HG02981 (cell line): ENCODE measurements around the gene GJB3.
"Not testable (repeated sequence)": the region's sequence is repeated elsewhere in the genome, so short reads cannot be mapped to it uniquely, and the experiment has no call there.

Experiments
- ATAC-seq: cut with Tn5 transposase; IDR thresholded peaks from one replicate; pipeline ENCODE4 v1.9.1; 2021; ENCODE audit warnings: mild to moderate bottlenecking, moderate library complexity; ENCODE audit not compliant: unreplicated experiment

Gene GJB3

DNA sequence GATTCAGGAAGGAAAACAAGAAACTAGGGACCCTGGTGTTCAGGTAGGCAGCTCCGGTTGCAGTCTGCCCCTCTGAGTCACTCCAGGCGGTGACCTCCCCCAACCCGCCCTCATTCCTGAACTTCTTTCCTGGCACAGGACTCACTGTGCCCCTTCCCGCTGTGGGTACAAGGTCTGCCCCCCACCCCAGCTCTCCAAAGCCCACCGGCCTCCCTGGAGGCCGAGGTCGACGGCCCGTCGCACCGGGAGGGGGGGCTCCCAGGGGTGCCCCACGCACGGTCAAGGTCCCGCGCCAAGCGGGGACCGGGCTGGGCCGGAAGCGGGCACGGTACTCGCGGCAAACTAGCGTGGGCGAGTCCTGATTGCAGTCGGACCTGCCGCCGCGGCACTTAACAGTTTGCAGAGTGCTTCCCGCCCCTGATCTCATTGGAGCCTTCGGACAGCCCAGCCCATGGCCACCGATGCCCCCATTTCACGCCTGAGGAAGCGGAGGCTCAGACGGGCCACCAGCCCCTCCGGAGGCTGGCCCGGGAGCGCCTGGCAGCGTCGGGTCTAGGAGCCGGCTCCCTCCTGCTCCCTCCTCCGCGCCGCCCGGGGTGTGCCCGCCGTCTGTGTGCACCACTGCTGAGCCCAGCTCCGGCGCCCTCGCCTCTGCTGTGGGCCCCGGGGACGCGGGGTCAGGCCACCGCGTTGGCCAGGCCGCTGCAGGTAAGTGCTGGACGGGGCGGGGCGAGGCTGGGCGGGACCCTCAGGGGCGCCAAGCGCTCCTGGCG, at the start of gene GJB3:
GJB3 (plus strand) TSS at position 144 of the 773 bp plus-strand sequence. CDS start 3,549 bp downstream, outside the sequence.
- no peak for ATAC-seq

DNA sequence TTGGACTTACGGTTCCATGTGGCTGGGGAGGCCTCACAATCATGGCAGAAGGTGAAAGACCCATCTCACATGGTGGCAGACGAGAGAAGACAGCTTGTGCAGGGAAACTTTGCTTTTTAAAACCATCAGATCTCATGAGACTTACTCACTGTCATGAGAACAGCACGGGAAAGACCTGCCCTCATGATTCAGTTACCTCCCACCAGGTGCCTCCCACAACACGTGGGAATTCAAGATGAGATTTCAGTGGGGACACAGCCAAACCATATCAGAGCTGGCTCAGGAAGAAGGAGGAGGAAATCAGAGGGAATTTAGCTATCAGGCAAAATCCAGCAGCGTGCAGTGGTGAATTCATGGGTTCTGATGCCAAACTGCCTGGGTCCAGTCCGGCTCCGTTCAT, 48.2 kb upstream of the GJB3 start:
- ATAC-seq = not testable (repeated sequence)

DNA sequence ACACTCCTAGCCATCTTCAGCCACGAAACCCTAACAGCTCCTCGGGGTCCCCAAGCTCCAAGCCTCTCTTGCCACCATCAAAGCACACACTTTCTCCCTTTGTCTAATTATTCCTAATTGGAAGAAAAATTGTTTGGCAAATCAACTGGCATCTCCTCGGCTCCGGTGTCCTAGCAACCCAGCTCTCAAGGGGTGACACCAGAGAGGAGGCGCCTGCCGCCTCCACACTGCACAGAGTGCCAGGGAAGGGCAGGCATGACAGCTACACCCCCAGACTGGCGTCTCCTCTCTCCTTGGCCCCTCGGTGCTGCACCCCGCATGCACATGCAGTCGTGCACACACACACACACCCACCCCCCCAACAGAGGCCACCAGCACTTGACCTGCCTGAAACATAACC, 44.3 kb upstream of the GJB3 start:
- no peak for ATAC-seq

DNA sequence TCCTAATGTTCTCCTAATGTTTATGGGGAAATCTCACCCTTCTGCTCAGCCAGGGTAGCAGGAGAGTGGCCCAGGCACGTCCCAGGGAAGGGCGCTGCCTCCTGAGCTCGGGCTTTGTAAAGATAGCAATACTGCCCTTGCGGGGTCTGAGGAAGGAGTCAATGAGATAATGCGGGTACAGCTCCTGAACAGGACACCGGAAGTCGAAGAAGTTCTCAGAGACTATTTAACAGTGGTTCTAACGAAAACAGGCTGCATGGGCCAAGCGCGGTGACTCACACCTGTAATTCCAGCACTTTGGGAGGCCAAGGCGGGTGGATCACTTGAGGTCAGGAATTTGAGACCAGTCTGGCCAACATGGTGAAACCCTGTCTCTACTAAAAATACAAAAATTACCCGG, 43.8 kb upstream of the GJB3 start:
- not testable (repeated sequence) for ATAC-seq

DNA sequence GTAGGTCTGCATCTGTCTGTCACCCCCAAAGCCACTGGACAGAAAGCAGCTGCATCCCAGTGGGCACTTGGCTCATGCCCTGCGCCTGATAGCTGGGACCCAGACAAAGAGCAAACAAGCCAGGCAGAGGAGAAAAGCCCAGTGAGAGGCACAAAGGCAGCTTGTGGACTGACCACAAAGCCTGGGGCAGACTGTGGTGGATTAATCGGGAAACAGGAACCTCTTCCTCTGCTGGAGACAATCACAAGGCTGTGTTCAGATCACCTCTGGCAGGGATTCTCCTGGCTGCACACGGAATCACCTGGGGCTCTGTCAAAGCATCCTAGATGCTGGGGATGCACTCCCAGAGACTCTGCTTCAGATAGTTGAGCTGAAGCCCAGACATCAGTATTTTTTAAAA, 41.4 kb upstream of the GJB3 start:
- ATAC-seq = no peak

DNA sequence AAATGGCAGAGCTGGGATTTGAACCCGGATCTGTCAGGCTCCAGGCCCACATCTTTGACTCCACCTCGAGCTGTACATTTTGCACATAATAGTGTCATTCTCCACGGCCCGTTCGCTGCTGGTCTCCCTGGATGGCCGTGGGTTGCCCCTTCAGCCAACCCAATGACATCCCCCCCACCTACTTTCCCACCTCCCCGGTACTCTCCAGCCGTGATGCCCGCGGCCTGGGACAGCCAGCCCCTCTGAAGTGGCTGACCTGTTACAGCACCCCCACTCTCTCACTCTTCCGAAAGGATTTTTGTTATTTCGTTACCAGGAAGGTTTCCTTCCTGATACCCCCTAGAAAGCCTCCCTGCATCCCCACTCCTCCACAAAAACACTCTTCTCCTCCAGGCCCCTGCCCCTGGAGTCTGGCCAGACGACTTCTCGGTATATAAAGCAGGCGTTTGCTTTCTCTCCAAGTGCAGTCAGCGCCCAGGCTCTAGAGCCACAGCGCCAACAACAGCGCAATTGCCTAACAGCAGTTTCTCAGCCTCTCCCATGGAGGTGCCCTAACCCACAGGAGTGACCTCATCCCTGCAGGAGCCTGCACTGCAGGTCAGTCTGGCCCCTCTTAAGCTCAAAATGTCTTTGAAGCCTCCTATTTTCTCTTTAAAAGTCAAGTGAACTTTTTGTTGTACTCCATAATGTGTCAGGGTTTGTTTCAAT, 40.7 kb upstream of the GJB3 start:
- no peak for ATAC-seq

DNA sequence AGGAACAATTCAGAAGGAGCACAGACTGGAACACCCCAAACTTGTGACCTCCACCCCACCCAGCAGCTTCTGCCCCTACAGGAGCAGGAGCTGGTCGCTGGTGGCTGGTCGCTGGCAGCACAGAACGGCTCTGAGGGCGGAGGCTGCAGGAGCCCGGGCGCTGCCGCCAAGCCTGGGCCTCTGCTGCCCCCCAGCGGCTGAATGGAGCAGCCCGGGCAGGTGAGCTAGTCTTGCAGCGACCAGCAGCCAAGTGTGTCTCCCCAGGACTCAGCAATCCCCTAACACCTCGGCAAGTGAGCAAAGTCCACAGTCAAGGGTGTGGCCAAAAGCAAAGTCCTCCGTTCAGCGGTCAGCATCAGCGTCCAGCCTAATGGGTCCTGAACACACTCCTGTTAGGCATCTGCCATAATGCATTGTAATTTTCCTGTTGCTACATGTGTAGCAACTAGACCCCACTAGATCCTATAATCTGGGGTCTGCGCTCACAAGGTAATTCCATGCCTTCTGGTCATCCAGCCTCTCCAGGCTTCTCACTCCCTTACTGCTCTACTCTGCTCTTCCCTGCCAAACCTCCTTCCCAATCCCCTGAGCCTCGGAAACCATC, 38.2 kb upstream of the GJB3 start:
- peak; percentile 80 for ATAC-seq

DNA sequence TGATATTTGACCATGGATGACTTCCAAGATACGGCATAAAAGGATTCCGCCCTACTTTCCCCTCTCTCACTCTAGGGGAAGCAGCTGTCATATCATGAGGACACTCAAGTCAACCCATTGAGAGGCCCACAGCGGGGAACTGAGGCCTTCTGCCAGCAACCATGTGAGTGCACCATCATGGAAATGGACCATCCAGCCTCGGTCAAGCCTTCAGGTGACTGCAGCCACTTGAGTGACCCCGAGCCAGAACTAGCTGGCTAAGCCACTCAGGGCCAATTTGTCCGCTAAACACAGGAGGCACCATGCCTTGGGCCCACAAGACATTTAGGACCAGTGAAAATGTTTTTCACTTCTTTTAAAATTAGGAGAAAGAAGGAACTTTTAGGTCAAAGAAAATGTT, 37.2 kb upstream of the GJB3 start:
- ATAC-seq = no peak

DNA sequence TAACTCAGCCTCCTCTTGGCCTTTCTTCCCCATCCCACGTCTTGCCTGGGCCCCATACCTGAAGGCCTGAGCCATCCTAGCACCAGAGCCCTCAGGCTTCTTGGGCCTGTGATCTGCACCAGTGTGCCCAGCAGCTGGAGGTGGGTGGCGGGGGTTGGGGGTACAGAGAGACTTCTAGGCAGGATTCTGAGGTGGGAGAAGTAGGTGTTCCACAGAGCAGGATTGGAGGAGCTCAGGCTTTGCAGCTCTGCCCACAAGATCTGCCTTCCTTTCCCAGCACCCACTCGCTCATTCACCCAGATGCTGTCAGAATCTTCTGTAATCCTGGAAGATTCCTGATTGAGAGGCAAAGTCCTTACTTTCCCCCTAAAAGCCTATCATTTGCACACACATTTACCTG, 36.2 kb upstream of the GJB3 start:
- no peak for ATAC-seq

DNA sequence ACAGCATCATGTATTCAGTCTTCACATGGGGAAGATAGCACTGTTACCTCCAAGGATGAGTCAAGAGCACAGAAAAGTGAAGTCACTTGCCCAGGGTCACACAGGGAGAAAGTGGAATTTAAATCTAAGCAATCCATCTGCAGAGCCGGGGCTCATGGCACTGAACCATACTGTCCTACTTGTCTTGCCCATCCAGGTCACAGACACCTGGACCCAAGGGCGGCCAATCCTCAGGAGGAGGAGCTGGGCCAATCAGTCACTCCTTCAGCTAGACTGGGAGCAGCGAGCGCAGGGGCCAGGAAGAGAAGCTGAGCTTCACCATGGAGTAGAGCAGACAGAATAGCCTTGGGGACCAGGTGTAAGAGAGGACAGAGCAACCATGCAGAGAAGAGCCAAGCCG, 35.3 kb upstream of the GJB3 start:
- ATAC-seq = no peak

DNA sequence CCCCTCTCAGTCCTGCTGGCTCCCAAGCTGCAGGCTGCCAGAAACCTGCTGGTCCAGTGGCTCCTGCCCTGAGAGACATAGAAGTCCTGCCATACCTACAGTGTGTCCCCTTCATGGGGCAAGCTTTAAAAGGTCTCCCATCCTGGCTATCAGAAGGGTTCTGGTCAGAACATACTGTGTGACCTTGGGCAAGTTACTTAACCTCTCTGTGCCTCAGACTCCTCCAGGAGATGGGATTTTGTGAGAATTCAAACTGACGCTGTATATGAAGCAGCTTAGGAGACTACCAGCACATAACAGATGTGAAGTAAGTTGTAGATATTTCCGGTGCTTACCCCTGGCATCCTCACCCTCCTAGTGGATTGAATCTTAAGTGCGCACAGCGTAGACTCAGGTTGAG, 34.9 kb upstream of the GJB3 start:
- ATAC-seq = no peak

DNA sequence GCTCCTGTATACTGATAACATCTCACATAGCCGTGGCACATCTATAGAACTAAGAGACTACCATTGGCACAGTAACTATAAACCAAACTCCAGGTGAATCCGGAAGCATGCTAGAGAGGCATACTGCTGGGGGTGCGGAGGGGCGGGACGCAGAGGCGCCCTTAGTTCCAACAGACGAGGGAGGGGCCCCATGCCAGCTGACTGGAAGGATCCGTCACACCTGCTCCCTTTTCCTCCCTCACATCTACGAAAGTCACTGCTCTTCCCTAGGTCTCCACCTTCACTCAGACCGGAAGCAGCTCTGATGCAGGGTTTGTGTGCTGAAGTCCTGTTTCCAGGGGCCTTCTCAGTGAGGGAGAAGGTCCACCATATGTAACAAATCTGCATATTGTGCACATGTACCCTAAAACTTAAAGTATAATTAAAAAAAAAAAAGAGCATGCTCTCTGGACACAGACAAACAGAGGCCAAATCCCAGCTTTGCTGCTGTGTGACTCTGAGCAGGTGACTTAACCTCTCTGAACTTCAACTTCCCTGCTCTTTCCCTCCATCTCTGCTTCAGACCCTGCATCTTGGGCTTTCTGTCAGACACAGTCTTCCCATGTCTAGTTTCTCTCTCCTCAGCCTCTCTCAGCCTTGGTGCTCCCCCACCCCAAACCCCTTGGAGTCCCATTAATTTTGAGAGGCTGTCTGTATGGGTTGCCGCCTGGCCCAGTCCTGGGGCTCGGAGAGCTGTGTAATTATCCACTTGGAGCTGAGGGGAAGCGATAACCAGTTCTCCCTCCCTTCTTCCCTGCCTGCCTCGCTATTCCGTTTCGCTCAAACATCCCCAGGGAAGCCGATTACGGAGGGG, 34.0 kb upstream of the GJB3 start:
- no peak for ATAC-seq

DNA sequence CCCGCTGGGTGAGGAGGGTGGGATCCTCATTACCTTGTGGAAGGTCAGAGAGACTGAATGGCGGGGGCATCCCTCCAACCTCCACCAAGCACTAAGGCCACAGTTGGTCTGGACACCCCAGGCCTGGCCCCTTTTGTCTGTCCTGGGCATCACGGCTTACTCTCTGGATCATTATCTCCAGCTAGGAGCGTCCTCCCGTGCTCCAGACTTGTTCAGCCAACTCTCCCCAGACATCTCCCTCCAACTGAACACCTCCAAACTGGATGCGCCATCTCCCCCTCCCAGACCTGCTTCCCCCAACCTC, 33.4 kb upstream of the GJB3 start:
- no peak for ATAC-seq

DNA sequence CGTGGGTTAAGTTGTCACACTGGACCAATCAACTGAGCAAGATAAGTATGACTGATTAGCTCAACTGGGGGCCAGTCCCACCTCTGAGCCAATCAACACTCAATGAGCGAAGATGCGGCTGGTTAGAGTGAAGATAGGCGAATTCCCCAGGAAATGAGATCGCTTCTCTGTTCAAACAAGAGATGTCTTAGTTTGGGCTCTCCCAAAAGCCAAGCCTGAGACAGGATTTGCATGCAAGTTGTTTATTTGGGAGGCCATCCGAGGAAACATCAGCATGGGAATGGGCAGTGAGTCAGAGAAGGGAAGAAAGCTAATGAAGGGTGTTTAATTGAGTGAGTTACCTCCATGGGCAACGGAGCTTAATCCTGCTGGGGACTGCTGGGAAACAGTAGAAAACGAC, 31.0 kb upstream of the GJB3 start:
- no peak for ATAC-seq

DNA sequence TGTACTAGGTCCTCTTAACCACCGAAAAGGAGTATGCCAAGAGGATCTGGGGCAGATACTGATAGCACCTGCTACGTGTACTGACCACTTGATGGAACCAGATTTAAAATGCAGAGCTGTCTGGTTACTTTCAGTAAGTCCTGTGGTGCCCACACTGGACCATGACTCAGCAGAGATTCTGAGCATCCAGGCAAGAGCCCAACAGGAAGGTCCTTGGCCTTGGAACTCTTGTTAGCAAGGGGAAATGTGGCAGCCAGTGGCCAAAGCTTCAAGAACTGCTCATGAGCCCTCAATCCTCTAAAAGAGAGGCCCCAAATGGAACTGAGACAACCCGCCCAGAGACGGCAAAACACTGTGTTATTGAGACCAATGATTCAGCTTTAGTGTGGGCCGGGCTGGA, 30.4 kb upstream of the GJB3 start:
- ATAC-seq = no peak

DNA sequence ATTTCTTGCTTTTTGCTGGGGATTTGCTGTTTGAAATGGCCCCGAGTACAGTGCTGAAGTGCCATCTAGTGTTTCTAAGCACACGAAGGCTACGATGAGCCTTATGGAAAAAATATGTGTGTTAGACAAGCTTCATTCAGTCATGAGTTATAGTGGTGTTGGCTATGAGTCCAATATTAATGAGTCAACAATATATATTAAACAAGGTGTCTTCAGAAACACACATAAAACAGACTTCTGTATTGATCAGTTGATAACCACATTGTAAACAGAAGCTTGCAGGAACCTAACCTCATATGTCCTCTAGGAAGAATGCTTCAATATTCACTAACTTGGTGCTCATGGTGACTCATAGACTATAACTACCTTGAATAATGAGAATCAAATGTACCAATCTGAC, 27.9 kb upstream of the GJB3 start:
- ATAC-seq = no peak

DNA sequence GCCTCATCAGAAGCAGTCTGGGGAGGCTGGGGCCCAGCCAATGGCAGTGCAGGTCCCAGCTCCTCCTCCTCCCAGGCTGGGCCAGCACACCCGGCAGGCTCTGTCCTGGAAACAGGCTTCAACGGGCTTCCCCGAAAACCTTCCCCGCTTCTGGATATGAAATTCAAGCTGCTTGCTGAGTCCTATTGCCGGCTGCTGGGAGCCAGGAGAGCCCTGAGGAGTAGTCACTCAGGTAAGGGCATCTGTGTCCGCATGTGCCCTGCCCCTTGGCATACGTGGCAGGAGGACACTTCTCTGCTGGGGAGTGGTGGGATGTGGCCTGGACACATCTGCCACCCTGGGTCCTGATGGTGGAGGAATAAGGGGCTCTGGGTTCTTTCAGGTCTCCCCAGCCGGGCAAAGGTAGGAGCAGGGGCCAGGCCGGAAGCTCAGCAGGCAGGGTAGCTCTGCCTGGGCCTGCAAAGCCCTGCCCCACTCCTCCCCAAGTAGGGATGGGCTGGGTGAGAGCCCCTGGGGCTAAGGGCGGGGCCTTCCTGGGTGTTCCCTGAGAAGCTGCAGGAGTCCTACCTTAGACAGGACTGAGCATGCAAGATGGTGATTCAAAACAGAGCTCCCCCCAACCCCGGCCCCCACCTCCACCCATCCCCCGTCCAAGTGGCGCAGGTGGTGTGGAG, 25.9 kb upstream of the GJB3 start, which contains the start of gene GJB5:
GJB5 (plus strand) TSS at position 84 of the 674 bp plus-strand sequence. CDS start 2,284 bp downstream, outside the sequence.
- no peak for ATAC-seq

DNA sequence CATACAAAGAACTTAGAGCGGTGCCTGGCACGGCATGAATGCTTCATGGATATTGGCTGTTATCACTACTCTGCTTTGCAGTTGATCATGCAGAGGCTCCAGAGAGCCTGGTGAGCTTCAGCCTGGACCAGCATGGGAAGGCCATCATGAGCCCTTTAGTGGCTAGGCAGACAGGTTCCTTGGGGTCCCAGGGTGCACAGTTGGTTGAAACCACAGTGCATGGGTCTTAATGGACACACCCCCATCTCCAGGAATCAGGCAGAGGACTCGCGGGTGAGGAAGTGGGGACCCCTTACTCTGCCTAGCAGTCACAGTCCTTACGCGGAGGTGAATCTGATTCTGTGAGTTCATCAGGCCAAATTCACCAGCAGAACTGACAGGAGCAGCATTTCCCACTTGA, 25.1 kb upstream of the GJB3 start:
- no peak for ATAC-seq

DNA sequence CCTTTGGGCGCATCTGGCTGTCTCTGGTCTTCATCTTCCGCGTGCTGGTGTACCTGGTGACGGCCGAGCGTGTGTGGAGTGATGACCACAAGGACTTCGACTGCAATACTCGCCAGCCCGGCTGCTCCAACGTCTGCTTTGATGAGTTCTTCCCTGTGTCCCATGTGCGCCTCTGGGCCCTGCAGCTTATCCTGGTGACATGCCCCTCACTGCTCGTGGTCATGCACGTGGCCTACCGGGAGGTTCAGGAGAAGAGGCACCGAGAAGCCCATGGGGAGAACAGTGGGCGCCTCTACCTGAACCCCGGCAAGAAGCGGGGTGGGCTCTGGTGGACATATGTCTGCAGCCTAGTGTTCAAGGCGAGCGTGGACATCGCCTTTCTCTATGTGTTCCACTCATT, 23.6 kb upstream of the GJB3 start:
- ATAC-seq = no peak

DNA sequence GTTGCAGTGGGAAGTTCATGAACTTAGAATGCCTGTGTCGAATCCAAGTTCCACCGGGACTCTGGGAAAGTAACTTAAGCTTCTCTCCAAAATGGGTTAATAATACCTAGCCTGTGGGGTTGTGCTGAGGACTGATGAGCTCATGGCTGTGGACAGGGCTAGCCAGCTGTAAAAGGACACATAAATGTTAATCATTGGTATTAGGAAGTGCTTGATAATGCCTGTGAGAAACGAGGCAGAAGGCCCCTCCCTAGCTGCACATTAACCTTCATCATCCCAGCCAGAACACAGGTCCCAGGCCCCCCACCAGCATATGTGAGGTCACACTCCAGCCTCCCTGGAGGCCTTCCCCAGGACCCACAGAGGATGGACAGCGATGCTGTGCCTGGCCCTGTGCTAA, 22.3 kb upstream of the GJB3 start:
- no peak for ATAC-seq
